Omental fat pad (tissue), 4 donors: Measurements from ENCODE around the gene GIMAP2. TPM values are rescaled to one million over a fixed set of nuclear protein-coding genes. Genes with fewer than 3 reads are reported as not detected.

Experiments used
- ATAC-seq: fragments of 150-250 bp; one replicate; pipeline ENCODE4 v1.9.1; 2016; ENCODE audit warnings: mild to moderate bottlenecking, moderate library complexity; ENCODE audit not compliant: low FRiP score
- DNase-seq: peaks from one replicate; pipeline ENCODE4 v3.0.0-alpha.2; 2019; ENCODE audit warnings: low spot score
- total RNA-seq, 4 donors: library from RNA; depleted of rRNA; stranded (reverse); fragments of >200 nt; gene quantifications; one replicate each; pipeline ENCODE4 v1.1.0, GENCODE V29; 2016
- TF ChIP-seq, protein P1 (sequence below), 3 donors: fragments of 450-650 bp; IDR thresholded peaks; one replicate each; pipeline ENCODE4 v1.5.1; 2016 to 2017; ENCODE audit warnings: antibody characterized with exemption in 3 of 3, mild to moderate bottlenecking in 3 of 3, moderate library complexity in 2 of 3

Gene GIMAP2
- total RNA-seq, 4 donors from 2014 or later, result 10.1 to 44.0 (median 12.8) TPM

DNA sequence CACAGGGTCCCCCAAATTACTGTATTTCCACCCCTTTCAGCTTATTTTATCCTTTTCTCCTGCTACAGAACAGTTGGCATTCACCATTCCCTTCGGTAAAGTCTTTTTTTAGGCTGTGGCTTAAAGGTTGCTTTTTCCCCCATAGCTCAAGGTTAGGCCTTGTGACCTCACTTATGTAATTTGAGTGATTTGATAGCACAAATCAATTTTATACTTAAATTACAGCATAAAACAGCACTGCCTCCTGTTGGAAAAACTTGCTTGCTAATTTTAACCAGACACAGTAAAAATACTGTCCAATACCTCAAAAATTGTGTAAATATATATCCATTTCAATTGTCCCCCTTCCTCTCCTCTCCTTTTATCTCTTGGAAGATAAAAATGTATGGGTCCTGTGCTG lies 38.0 kb downstream of the GIMAP2 start:
- ATAC-seq, result no peak
- TF ChIP-seq, protein P1, sequence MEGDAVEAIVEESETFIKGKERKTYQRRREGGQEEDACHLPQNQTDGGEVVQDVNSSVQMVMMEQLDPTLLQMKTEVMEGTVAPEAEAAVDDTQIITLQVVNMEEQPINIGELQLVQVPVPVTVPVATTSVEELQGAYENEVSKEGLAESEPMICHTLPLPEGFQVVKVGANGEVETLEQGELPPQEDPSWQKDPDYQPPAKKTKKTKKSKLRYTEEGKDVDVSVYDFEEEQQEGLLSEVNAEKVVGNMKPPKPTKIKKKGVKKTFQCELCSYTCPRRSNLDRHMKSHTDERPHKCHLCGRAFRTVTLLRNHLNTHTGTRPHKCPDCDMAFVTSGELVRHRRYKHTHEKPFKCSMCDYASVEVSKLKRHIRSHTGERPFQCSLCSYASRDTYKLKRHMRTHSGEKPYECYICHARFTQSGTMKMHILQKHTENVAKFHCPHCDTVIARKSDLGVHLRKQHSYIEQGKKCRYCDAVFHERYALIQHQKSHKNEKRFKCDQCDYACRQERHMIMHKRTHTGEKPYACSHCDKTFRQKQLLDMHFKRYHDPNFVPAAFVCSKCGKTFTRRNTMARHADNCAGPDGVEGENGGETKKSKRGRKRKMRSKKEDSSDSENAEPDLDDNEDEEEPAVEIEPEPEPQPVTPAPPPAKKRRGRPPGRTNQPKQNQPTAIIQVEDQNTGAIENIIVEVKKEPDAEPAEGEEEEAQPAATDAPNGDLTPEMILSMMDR (IDR thresholded peaks at IDR 0.05), result no peak
- DNase-seq, result no peak

DNA sequence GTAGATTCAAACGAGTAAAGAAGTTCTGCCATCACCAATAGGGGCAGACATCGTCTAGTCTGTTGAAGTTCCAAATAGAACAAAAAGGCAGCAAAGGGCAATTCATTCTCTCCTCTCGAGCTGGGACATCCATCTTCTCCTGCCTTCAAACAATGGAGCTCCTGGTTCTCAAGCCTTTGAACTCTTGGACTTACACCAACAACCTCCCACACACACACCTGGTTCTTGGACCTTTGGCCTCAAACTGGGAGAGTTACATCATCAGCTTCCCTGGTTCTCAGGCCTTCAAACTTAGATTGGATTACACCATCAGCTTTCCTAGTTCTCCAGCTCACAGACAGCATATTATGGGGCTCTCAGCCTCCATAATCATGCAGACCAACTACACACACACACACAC lies 41.9 kb downstream of the GIMAP2 start:
- no peak for DNase-seq
- TF ChIP-seq, protein P1 (IDR thresholded peaks at IDR 0.05), result no peak
- ATAC-seq, result no peak

DNA sequence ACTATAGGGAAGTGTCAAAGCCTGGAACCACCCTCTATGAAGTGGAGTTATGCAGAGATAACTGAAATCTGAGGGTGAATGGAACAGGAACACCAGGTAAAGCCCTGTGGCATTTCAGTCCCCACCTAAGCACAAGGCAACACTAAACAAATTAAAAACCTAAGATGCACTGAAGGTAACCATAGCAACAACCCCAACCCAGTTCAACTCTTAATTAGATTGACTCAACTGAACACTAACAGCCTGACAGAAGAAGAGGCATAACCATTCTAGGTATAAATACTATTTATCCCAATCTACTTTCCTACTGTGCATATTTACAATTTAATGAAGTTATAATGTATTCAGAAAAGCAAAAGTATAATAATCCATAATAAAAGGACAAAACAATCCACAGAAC lies 42.5 kb downstream of the GIMAP2 start:
- ATAC-seq (no peak), DNase-seq (no peak)
- TF ChIP-seq, protein P1 (IDR thresholded peaks at IDR 0.05), result no peak

DNA sequence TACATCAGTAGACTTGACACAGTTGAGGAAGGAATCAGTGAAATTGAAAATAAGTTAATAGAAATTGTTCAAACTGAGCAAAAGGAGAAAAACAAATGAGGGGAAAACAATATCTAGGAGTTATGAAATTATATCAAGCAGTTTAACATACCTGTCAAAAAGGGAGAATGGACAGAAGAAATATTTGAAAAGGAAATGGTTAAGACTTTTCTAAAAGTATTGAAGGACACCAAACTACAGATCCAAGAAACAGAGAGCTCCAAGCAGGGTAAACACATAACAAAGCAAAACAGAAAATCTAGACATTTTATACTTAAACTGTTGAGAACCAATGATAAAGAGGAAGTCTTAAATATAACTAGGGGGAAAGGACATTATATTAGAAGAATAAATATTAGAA lies 43.1 kb downstream of the GIMAP2 start:
- ATAC-seq (no peak), DNase-seq (no peak)
- TF ChIP-seq, protein P1 (IDR thresholded peaks at IDR 0.05), result no peak

DNA sequence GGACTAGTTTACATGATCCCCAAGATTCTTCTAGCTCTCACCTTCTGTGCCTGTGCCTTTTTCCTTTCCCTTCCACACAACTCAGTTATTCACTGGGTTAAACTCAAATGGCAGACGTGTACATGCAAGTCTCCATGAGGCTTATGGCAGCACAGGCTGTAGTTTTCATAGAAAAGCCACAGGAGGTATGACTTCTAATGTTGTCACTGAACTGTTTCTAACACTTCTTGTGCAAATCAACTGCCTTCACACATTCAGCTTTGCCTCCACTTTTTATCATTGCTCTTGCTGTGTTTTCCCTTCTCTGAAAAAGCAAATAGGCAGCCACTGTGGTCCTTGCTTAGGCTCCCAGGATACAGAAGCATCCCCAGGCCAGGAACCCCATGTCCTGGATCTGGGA lies 46.4 kb downstream of the GIMAP2 start:
- TF ChIP-seq, protein P1 (IDR thresholded peaks at IDR 0.05), result no peak
- ATAC-seq (no peak), DNase-seq (no peak)

DNA sequence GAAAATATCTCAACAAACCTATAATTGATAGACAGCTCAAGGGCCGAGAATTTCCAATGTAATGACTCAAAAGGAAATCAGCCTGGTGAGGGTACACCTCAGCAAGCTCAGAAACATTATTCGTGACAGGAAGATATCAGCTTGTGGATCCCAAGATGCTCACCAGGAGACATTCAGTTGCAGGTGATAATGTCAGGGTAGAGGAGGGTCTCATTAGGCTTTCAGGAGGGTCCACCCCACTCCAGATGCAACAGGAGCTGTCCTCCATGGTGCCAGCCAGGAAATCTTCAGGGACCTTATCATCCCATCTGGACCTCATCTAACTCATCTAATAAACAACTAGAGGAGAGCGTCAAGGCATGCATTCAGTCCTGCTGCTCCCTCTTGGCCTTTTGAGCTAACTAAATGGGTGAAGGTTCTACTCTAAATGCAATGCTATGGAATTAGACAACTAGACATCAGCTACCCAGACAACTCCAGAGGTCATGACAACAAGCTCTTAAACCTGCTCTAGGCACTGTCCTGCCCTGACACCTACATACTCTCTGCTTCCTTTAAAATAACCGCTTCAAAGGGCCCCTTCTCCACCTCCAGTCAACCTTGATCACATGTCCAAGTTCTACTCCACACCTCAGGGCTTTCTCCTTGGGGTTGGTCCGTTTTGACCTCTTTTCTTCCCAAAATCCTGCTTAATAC lies 47.4 kb downstream of the GIMAP2 start:
- TF ChIP-seq, protein P1 (IDR thresholded peaks at IDR 0.05), result no peak
- DNase-seq (no peak), ATAC-seq (no peak)

DNA sequence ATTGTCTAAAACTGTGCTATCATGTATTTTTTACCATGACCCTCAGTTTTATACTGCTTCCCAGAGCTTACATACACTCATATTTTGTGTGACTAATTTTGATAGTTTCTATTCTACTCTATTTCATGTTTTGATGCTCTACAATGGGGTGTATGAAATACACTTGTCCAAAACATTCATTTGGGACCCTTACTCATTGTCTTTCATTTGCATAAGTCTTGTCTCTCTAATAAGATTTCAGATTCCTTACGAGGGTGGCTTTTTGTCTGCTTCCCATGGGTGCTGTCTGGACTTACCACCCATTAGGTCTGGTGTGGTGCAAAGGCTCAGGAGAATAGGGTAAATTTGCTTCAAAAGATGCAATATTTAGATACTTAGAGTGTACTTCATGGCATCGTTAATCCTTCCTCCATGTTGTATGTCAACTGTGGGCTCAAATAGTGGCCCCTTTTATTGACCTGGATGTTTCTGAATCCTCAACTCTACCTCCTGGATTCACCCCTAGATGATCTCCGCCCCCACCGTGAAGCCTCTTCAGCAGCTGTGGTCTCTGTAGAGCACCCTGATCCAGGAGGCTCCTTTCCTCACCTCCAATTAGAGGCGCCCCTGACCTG lies 48.1 kb downstream of the GIMAP2 start:
- TF ChIP-seq, protein P1 (IDR thresholded peaks at IDR 0.05), result no peak
- DNase-seq, result no peak
- ATAC-seq, result no peak
